Smooth muscle cell (in vitro differentiated cells): ENCODE measurements around the gene ITPKB. TPM values are rescaled to one million over a fixed set of nuclear protein-coding genes. Genes with fewer than 3 reads are reported as not detected.
"Not testable (repeated sequence)": the region's sequence is repeated elsewhere in the genome, so short reads cannot be mapped to it uniquely, and the experiment has no call there.

Source experiments
- DNase-seq: peaks from one replicate; lab custom pipeline; 2025; ENCODE audit not compliant: unreplicated experiment; lab: John Stamatoyannopoulos, UW
- H2AFZ ChIP-seq: fragments of 200-600 bp; sonication (generic); 2 replicates; pipeline ENCODE4 v1.6.0; 2016; ENCODE audit warnings: antibody characterized with exemption, low read depth, mild to moderate bottlenecking
- H3F3A ChIP-seq: fragments of 200-600 bp; sonication (generic); 2 replicates; pipeline ENCODE4 v1.6.0; 2017; ENCODE audit warnings: antibody characterized with exemption, low read depth
- H3K27ac ChIP-seq: fragments of 200-600 bp; sonication (generic); 2 replicates; pipeline ENCODE4 v1.5.1; 2016; ENCODE audit warnings: low read depth, mild to moderate bottlenecking
- H3K27me3 ChIP-seq: fragments of 200-600 bp; sonication (generic); 2 replicates; pipeline ENCODE4 v1.6.1; 2016; ENCODE audit warnings: low read depth, mild to moderate bottlenecking
- H3K36me3 ChIP-seq: fragments of 200-600 bp; sonication (generic); 2 replicates; pipeline ENCODE4 v1.5.1; 2016; ENCODE audit warnings: low read depth
- H3K4me1 ChIP-seq: fragments of 200-600 bp; sonication (generic); 2 replicates; pipeline ENCODE4 v1.5.1; 2016; ENCODE audit warnings: low read depth
- H3K4me2 ChIP-seq: fragments of 200-600 bp; sonication (generic); 2 replicates; pipeline ENCODE4 v1.6.0; 2016; ENCODE audit warnings: mild to moderate bottlenecking
- H3K4me3 ChIP-seq: fragments of 200-600 bp; sonication (generic); 2 replicates; pipeline ENCODE4 v1.5.1; 2016; ENCODE audit warnings: mild to moderate bottlenecking
- H3K79me2 ChIP-seq: fragments of 200-600 bp; sonication (generic); 2 replicates; pipeline ENCODE4 v1.6.0; 2016; ENCODE audit warnings: low read depth, mild to moderate bottlenecking
- H3K9ac ChIP-seq: fragments of 200-600 bp; sonication (generic); 2 replicates; pipeline ENCODE4 v1.6.0; 2016; ENCODE audit warnings: low read depth
- H3K9me3 ChIP-seq: fragments of 200-600 bp; sonication (generic); replicated peaks from 2 replicates; pipeline ENCODE4 v1.5.1; 2016; ENCODE audit warnings: low read depth
- H4K20me1 ChIP-seq: fragments of 200-600 bp; sonication (generic); 2 replicates; pipeline ENCODE4 v1.6.0; 2016; ENCODE audit warnings: low read depth
- CTCF ChIP-seq: fragments of 200-600 bp; sonication (generic); IDR thresholded peaks from 2 replicates; pipeline ENCODE4 v1.5.1; 2017; ENCODE audit warnings: borderline replicate concordance, mild to moderate bottlenecking, antibody characterized with exemption; ENCODE audit not compliant: insufficient read depth, poor library complexity, severe bottlenecking
- WGBS: methylation state at CpG from one replicate; pipeline ENCODE4 v1.1.7; 2016; ENCODE audit warnings: low lambda C conversion rate; 5-methylcytosine and 5-hydroxymethylcytosine counted together
- polyA plus RNA-seq: library from polyadenylated mRNA; unstranded; fragments of >200 nt; fragmentation: Nextera tagmentation; extraction: Ambion mirVana; gene quantifications from 2 replicates; pipeline ENCODE4 v1.2.1, GENCODE V29; 2016
- total RNA-seq: library from RNA; depleted of rRNA; stranded (reverse); fragments of >200 nt; gene quantifications from 2 replicates; pipeline ENCODE4 v1.2.3, GENCODE V29; 2014

The ITPKB gene
- total and polyA plus RNA-seq, 2 experiments from 2014 or later = 8.9 to 11.4 TPM

- H3K4me2 ChIP-seq = no peak overlapping the region
- no peak for DNase-seq
- TF ChIP-seq CTCF = no peak
These were observed 97.3 kb downstream of the ITPKB start for GRCh38 chr1:226641671-226642231.

GRCh38 chr1:226640321-226641136 lies 98.6 kb downstream of the ITPKB start:
- no peak overlapping the region for H3K9ac ChIP-seq
- no peaks in the 10 kb centered on the region for H3K36me3 ChIP-seq
- no peak overlapping the region for H3K4me2 ChIP-seq
- TF ChIP-seq CTCF = no peak
- H3K79me2 ChIP-seq = no peaks in the 10 kb centered on the region
- H3K27ac ChIP-seq = no peak overlapping the region
- H3K9me3 ChIP-seq = no peaks in the 10 kb centered on the region
- no peaks in the 10 kb centered on the region for H3K27me3 ChIP-seq
- peaks cover 12% of the 10 kb centered on the region for H3K4me1 ChIP-seq
- WGBS = 79% methylated on average over 23 of the region's 23 CpGs
- DNase-seq = no peak
- no peaks in the 10 kb centered on the region for H3F3A ChIP-seq
- no peak overlapping the region for H2AFZ ChIP-seq
- no peaks in the 10 kb centered on the region for H4K20me1 ChIP-seq
- H3K4me3 ChIP-seq = no peak overlapping the region

More at GRCh38 chr1:226641671-226642231, 97.3 kb downstream of the ITPKB start:
- no peak overlapping the region for H3K4me3 ChIP-seq
- 97% methylated on average over 23 of the region's 23 CpGs for WGBS
- no peaks in the 10 kb centered on the region for H3F3A ChIP-seq
- no peak overlapping the region for H3K9ac ChIP-seq
- H3K9me3 ChIP-seq = no peaks in the 10 kb centered on the region
- no peaks in the 10 kb centered on the region for H4K20me1 ChIP-seq
- H2AFZ ChIP-seq = no peak overlapping the region
- H3K4me1 ChIP-seq = peaks cover 17% of the 10 kb centered on the region
- H3K27ac ChIP-seq = no peak overlapping the region
- H3K79me2 ChIP-seq = no peaks in the 10 kb centered on the region
- H3K27me3 ChIP-seq = no peaks in the 10 kb centered on the region
- H3K36me3 ChIP-seq = no peaks in the 10 kb centered on the region

GRCh38 chr1:226639631-226640061 lies 99.4 kb downstream of the ITPKB start:
- Histone ChIP-seq H3K4me2 (no peak overlapping the region), H3K9me3 (no peaks in the 10 kb centered on the region), H3K36me3 (no peaks in the 10 kb centered on the region), H2AFZ (no peak overlapping the region), H3K4me3 (no peak overlapping the region), H3K9ac (no peak overlapping the region), H3F3A (no peaks in the 10 kb centered on the region), H3K27me3 (no peaks in the 10 kb centered on the region), H3K4me1 (peaks cover 7% of the 10 kb centered on the region), H4K20me1 (no peaks in the 10 kb centered on the region), H3K27ac (no peak overlapping the region), H3K79me2 (no peaks in the 10 kb centered on the region)
- DNase-seq = no peak
- TF ChIP-seq CTCF = no peak
- 96% methylated on average over 18 of the region's 18 CpGs for WGBS

- not testable (repeated sequence) for H3K4me3 ChIP-seq, H3K9ac ChIP-seq, H3K36me3 ChIP-seq, H3K27me3 ChIP-seq, H3K9me3 ChIP-seq, H3F3A ChIP-seq, DNase-seq, H3K4me1 ChIP-seq, H2AFZ ChIP-seq, H4K20me1 ChIP-seq, H3K79me2 ChIP-seq, H3K27ac ChIP-seq, H3K4me2 ChIP-seq
- WGBS = 94% methylated on average over 8 of the region's 8 CpGs
These were observed 99.9 kb downstream of the ITPKB start for GRCh38 chr1:226639206-226639605.
